SK-N-SH treated with all-trans-retinoic acid at 6 μM for 48 hours (cell line): ENCODE measurements around the gene LPP.

Experiments
- ATAC-seq: fragments of 200-7000 bp; cut with Tn5 transposase; 3 replicates; pipeline ENCODE4 v1.9.1; 2020; ENCODE audit warnings: mild to moderate bottlenecking, moderate library complexity
- ARNTL ChIP-seq: fragments of 450-650 bp; formaldehyde crosslinking; IDR thresholded peaks from 2 replicates; pipeline ENCODE4 v1.5.0; 2020; ENCODE audit warnings: low read depth, mild to moderate bottlenecking, moderate library complexity, borderline replicate concordance
- BACH2 ChIP-seq: fragments of 250-450 bp; sonication (Bioruptor Pico); IDR thresholded peaks from 2 replicates; pipeline ENCODE4 v1.9.0; 2021; ENCODE audit warnings: mild to moderate bottlenecking, borderline replicate concordance
- ESRRG ChIP-seq: fragments of 250-450 bp; sonication (Bioruptor Pico); IDR thresholded peaks from 2 replicates; pipeline ENCODE4 v1.6.1; 2021; ENCODE audit warnings: mild to moderate bottlenecking
- GLIS3 ChIP-seq: fragments of 250-450 bp; sonication (Bioruptor Pico); IDR thresholded peaks from 2 replicates; pipeline ENCODE4 v1.5.0; 2020; ENCODE audit warnings: mild to moderate bottlenecking, moderate library complexity
- ISL1 ChIP-seq: fragments of 250-450 bp; sonication (Bioruptor Pico); IDR thresholded peaks from 2 replicates; pipeline ENCODE4 v2.1.2; 2022; ENCODE audit warnings: mild to moderate bottlenecking, moderate library complexity
- OSR1 ChIP-seq: fragments of 250-450 bp; sonication (Bioruptor Pico); IDR thresholded peaks from 2 replicates; pipeline ENCODE4 v1.8.0; 2022; ENCODE audit warnings: moderate library complexity, mild to moderate bottlenecking, inconsistent platforms
- RARB ChIP-seq: fragments of 250-450 bp; sonication (Bioruptor Pico); IDR thresholded peaks from 2 replicates; pipeline ENCODE4 v1.8.0; 2021; ENCODE audit warnings: mild to moderate bottlenecking, moderate library complexity
- SNAI2 ChIP-seq: fragments of 250-450 bp; sonication (Bioruptor Pico); IDR thresholded peaks from 2 replicates; pipeline ENCODE4 v1.5.0; 2020; ENCODE audit warnings: mild to moderate bottlenecking, moderate library complexity
- TCF4 ChIP-seq: fragments of 250-450 bp; sonication (Bioruptor Pico); IDR thresholded peaks from 2 replicates; pipeline ENCODE4 v1.8.0; 2021; ENCODE audit warnings: mild to moderate bottlenecking, moderate library complexity, borderline replicate concordance
- ZC3H10 ChIP-seq: fragments of 250-450 bp; sonication (Bioruptor Pico); IDR thresholded peaks from 2 replicates; pipeline ENCODE4 v1.5.1; 2021; ENCODE audit warnings: mild to moderate bottlenecking, moderate library complexity
- ZFP3 ChIP-seq: fragments of 250-450 bp; sonication (Bioruptor Pico); IDR thresholded peaks from 2 replicates; pipeline ENCODE4 v1.5.0; 2020; ENCODE audit warnings: mild to moderate bottlenecking, moderate library complexity
- ZFP30 ChIP-seq: fragments of 450-650 bp; formaldehyde crosslinking; IDR thresholded peaks from 2 replicates; pipeline ENCODE4 v1.5.0; 2022; ENCODE audit warnings: mild to moderate bottlenecking, moderate library complexity
- ZNF565 ChIP-seq: fragments of 450-650 bp; formaldehyde crosslinking; conservative IDR thresholded peaks from 2 replicates; pipeline ENCODE4 v1.5.0; 2020; ENCODE audit warnings: low read depth, mild to moderate bottlenecking, moderate library complexity
- ZNF70 ChIP-seq: fragments of 450-650 bp; formaldehyde crosslinking; IDR thresholded peaks from 2 replicates; pipeline ENCODE4 v1.5.0; 2020; ENCODE audit warnings: mild to moderate bottlenecking, moderate library complexity
- ZNF8 ChIP-seq: fragments of 450-650 bp; formaldehyde crosslinking; IDR thresholded peaks from 2 replicates; pipeline ENCODE4 v1.5.0; 2020; ENCODE audit warnings: mild to moderate bottlenecking, moderate library complexity
- TF ChIP-seq, protein P1 (sequence below): fragments of 250-450 bp; sonication (Bioruptor Pico); IDR thresholded peaks from 2 replicates; pipeline ENCODE4 v1.8.0; 2020; ENCODE audit warnings: mild to moderate bottlenecking, moderate library complexity, borderline replicate concordance
- TF ChIP-seq, protein P2 (sequence below): fragments of 250-450 bp; sonication (Bioruptor Pico); IDR thresholded peaks from 2 replicates; pipeline ENCODE4 v1.5.0; 2020; ENCODE audit warnings: mild to moderate bottlenecking, moderate library complexity
- TF ChIP-seq, protein P3 (sequence below): fragments of 250-450 bp; sonication (Bioruptor Pico); IDR thresholded peaks from 2 replicates; pipeline ENCODE4 v1.8.0; 2021; ENCODE audit warnings: low read depth, mild to moderate bottlenecking, moderate library complexity, borderline replicate concordance
- TF ChIP-seq, protein P4 (sequence below): fragments of 250-450 bp; sonication (Bioruptor Pico); IDR thresholded peaks from 2 replicates; pipeline ENCODE4 v1.5.1; 2020; ENCODE audit warnings: low read depth, mild to moderate bottlenecking, moderate library complexity
- TF ChIP-seq, protein P5 (sequence below): fragments of 250-450 bp; sonication (Bioruptor Pico); IDR thresholded peaks from 2 replicates; pipeline ENCODE4 v1.5.1; 2021; ENCODE audit warnings: mild to moderate bottlenecking, moderate library complexity

LPP gene

DNA sequence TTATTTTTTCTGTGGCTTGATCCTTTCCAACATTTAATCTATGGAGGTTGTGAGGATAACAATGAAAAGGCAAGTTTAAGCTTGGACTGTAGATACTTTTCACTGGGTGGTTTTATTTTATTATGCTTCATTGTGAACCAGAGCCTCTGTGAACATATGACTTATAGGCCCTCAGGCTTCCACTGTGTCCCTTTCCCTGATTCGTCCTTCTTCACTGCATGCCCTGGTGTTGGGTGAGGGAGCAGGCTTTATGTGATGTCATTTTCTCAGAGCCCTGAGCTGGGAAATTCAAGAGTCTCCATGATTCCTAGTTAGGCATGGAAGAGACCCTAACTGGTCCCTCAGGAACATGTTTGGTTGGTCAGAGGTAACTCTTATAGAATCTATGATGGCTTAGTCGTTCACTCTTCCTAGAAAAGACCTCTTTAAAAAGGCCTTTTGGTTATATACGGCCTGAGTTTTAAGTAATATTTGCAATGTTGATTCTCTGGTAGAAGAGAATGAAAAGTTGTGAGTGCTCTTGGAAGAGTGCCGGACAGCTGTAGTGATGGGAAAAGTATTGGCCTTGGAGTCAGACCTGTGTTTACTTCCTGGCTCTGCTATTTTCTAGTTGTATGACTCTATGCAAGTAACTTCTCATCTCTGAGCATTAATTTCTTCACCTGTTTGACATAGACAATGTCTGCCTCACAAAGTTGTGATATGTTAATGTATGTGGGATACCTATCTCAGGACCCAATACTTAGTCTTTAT lies 168.4 kb downstream of the LPP start:
- TF ChIP-seq, protein P1, sequence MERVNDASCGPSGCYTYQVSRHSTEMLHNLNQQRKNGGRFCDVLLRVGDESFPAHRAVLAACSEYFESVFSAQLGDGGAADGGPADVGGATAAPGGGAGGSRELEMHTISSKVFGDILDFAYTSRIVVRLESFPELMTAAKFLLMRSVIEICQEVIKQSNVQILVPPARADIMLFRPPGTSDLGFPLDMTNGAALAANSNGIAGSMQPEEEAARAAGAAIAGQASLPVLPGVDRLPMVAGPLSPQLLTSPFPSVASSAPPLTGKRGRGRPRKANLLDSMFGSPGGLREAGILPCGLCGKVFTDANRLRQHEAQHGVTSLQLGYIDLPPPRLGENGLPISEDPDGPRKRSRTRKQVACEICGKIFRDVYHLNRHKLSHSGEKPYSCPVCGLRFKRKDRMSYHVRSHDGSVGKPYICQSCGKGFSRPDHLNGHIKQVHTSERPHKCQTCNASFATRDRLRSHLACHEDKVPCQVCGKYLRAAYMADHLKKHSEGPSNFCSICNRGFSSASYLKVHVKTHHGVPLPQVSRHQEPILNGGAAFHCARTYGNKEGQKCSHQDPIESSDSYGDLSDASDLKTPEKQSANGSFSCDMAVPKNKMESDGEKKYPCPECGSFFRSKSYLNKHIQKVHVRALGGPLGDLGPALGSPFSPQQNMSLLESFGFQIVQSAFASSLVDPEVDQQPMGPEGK (CRISPR knock-in tag) = no peak
- TF ChIP-seq OSR1 (CRISPR knock-in tag) (no peak), ZNF8 (CRISPR knock-in tag) (no peak), BACH2 (CRISPR knock-in tag) (no peak), ZC3H10 (CRISPR knock-in tag) (no peak), TCF4 (CRISPR knock-in tag) (no peak), ZNF565 (CRISPR knock-in tag) (no peak), RARB (CRISPR knock-in tag) (no peak), ISL1 (CRISPR knock-in tag) (no peak)
- TF ChIP-seq, protein P2, sequence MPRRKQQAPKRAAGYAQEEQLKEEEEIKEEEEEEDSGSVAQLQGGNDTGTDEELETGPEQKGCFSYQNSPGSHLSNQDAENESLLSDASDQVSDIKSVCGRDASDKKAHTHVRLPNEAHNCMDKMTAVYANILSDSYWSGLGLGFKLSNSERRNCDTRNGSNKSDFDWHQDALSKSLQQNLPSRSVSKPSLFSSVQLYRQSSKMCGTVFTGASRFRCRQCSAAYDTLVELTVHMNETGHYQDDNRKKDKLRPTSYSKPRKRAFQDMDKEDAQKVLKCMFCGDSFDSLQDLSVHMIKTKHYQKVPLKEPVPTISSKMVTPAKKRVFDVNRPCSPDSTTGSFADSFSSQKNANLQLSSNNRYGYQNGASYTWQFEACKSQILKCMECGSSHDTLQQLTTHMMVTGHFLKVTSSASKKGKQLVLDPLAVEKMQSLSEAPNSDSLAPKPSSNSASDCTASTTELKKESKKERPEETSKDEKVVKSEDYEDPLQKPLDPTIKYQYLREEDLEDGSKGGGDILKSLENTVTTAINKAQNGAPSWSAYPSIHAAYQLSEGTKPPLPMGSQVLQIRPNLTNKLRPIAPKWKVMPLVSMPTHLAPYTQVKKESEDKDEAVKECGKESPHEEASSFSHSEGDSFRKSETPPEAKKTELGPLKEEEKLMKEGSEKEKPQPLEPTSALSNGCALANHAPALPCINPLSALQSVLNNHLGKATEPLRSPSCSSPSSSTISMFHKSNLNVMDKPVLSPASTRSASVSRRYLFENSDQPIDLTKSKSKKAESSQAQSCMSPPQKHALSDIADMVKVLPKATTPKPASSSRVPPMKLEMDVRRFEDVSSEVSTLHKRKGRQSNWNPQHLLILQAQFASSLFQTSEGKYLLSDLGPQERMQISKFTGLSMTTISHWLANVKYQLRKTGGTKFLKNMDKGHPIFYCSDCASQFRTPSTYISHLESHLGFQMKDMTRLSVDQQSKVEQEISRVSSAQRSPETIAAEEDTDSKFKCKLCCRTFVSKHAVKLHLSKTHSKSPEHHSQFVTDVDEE (CRISPR knock-in tag) = no peak
- TF ChIP-seq, protein P3, sequence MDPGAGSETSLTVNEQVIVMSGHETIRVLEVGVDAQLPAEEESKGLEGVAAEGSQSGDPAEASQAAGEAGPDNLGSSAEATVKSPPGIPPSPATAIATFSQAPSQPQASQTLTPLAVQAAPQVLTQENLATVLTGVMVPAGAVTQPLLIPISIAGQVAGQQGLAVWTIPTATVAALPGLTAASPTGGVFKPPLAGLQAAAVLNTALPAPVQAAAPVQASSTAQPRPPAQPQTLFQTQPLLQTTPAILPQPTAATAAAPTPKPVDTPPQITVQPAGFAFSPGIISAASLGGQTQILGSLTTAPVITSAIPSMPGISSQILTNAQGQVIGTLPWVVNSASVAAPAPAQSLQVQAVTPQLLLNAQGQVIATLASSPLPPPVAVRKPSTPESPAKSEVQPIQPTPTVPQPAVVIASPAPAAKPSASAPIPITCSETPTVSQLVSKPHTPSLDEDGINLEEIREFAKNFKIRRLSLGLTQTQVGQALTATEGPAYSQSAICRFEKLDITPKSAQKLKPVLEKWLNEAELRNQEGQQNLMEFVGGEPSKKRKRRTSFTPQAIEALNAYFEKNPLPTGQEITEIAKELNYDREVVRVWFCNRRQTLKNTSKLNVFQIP (CRISPR knock-in tag) = no peak
- TF ChIP-seq, protein P4, sequence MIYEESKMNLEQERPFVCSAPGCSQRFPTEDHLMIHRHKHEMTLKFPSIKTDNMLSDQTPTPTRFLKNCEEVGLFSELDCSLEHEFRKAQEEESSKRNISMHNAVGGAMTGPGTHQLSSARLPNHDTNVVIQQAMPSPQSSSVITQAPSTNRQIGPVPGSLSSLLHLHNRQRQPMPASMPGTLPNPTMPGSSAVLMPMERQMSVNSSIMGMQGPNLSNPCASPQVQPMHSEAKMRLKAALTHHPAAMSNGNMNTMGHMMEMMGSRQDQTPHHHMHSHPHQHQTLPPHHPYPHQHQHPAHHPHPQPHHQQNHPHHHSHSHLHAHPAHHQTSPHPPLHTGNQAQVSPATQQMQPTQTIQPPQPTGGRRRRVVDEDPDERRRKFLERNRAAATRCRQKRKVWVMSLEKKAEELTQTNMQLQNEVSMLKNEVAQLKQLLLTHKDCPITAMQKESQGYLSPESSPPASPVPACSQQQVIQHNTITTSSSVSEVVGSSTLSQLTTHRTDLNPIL = no peak
- TF ChIP-seq, protein P5, sequence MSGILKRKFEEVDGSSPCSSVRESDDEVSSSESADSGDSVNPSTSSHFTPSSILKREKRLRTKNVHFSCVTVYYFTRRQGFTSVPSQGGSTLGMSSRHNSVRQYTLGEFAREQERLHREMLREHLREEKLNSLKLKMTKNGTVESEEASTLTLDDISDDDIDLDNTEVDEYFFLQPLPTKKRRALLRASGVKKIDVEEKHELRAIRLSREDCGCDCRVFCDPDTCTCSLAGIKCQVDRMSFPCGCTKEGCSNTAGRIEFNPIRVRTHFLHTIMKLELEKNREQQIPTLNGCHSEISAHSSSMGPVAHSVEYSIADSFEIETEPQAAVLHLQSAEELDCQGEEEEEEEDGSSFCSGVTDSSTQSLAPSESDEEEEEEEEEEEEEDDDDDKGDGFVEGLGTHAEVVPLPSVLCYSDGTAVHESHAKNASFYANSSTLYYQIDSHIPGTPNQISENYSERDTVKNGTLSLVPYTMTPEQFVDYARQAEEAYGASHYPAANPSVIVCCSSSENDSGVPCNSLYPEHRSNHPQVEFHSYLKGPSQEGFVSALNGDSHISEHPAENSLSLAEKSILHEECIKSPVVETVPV (CRISPR knock-in tag) = no peak
- no peak for ATAC-seq

DNA sequence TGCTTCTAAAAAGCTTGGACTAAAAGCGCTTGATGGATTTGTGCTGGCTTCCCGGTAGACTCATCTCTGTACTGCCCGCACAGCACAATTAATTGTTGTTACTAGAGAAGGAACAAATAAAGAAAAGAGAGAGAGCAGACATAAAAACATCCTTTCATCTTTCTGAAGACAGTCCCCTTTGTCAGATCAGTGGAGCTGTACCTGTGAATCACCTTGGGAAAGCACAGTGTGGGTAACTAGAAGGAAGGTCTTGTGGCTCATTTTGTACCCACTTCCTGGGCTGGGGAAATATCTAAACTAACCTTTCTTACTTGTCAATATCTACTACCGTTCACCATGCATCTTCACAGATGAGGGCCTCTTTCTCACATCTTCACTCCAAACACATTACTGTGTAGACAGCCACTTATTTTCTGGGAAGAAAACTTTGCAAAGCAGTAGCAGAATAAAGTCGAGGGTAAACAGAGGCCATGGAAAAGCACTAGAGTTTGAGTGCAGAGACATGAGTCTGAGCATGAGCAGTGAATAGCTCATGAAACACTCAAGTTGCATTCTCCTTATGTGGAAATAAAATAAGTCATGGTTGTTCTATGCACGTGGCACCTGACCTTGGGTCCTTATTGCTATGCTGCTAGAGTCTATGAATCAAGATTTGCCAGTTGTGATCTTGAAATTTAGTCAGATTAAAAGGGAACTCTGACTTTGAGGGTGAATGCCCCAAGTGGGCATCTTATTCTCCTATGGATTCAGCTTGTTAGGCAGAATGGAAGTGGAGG lies 169.3 kb downstream of the LPP start:
- ATAC-seq = no peak
- TF ChIP-seq TCF4 (CRISPR knock-in tag) (no peak), ZFP3 (CRISPR knock-in tag) (no peak), ZC3H10 (CRISPR knock-in tag) (no peak), ZNF565 (CRISPR knock-in tag) (no peak), ZNF70 (no peak), OSR1 (CRISPR knock-in tag) (no peak), ARNTL (CRISPR knock-in tag) (no peak), ESRRG (no peak), BACH2 (CRISPR knock-in tag) (no peak), GLIS3 (CRISPR knock-in tag) (no peak), RARB (CRISPR knock-in tag) (no peak), ZFP30 (no peak), SNAI2 (CRISPR knock-in tag) (no peak), ISL1 (CRISPR knock-in tag) (no peak)
- TF ChIP-seq, protein P2 (CRISPR knock-in tag) = no peak
- TF ChIP-seq, protein P5 (CRISPR knock-in tag) = no peak
- TF ChIP-seq, protein P3 (CRISPR knock-in tag) = no peak
